HCT116 (cell line): ENCODE data around the gene SERTAD2. TPM values are rescaled to one million over a fixed set of nuclear protein-coding genes. Genes with fewer than 3 reads are reported as not detected.

Experiments
- ATAC-seq: fragments of 200-7000 bp; cut with Tn5 transposase; 2 replicates; pipeline ENCODE4 v1.9.1; 2020; ENCODE audit warnings: mild to moderate bottlenecking, moderate library complexity
- BruUV-seq: library from RNA; stranded (reverse); fragments of 400-500 nt; replicated peaks from 2 replicates; lab custom pipeline; 2021; lab: Mats Ljungman, UMichigan
- CTCF ChIA-PET: fragments of 300-600 bp; sonication (Branson Sonifier 250); formaldehyde crosslinking; loops from one replicate; lab custom pipeline; 2021; ENCODE audit warnings: antibody characterized with exemption; lab: Charles Lee
- POLR2A ChIA-PET: fragments of 300-600, 350-600 bp; sonication (Branson Sonifier 250); formaldehyde crosslinking; loops from one replicate; lab custom pipeline; 2021; ENCODE audit warnings: antibody characterized with exemption; lab: Charles Lee
- RAD21 ChIA-PET, 2 experiments: fragments of 300-600 bp; sonication (Branson Sonifier 250); formaldehyde crosslinking; loops; one replicate each; lab custom pipeline; 2023; ENCODE audit warnings: low total read pairs in 2 of 2; ENCODE audit not compliant: uncharacterized antibody in 2 of 2, unreplicated experiment in 2 of 2, low non-redundant PET in 1 of 2; lab: Charles Lee
- DNase-seq: peaks from one replicate; pipeline ENCODE4 v3.0.0-alpha.2; 2010; ENCODE audit warnings: low read depth, low spot score
- H2AFZ ChIP-seq: fragments of 200-600 bp; shearing (Covaris generic), sonication (generic); 2 replicates; pipeline ENCODE4 v1.6.1; 2017; ENCODE audit warnings: low read depth, mixed run types, mixed read lengths, antibody characterized with exemption, low read length; ENCODE audit not compliant: poor library complexity, severe bottlenecking
- H3K27ac ChIP-seq: 2 replicates; pipeline ENCODE4 v1.5.1; 2012; ENCODE audit warnings: low read depth, low read length
- H3K27me3 ChIP-seq: fragments of 200-600 bp; sonication (generic); 2 replicates; pipeline ENCODE4 v1.6.1; 2016; ENCODE audit warnings: mixed run types, low read length, mixed read lengths; ENCODE audit not compliant: insufficient read depth
- H3K36me3 ChIP-seq, 2 experiments: fragments of 200-500 bp in 1 of 2; fragments of 200-600 bp in 1 of 2; sonication (Bioruptor generic) in 1 of 2; sonication (generic) in 1 of 2; 2 replicates each; pipeline versions ENCODE4 v1.5.1 to v1.6.1; 2014 to 2016; ENCODE audit warnings: low read length in 2 of 2, inconsistent platforms in 1 of 2, mixed read lengths in 1 of 2, mixed run types in 1 of 2; ENCODE audit not compliant: insufficient read depth in 2 of 2, control insufficient read depth in 1 of 2
- H3K4me1 ChIP-seq, 2 experiments: fragments of 200-600 bp in 1 of 2; sonication (generic) in 1 of 2; 2 replicates each; pipeline versions ENCODE4 v1.5.1 to v1.6.1; 2012 to 2017; ENCODE audit warnings: low read length in 2 of 2, inconsistent platforms in 1 of 2, mild to moderate bottlenecking in 1 of 2, mixed read lengths in 1 of 2, mixed run types in 1 of 2, moderate library complexity in 1 of 2; ENCODE audit not compliant: insufficient read depth in 2 of 2, control insufficient read depth in 1 of 2
- H3K4me2 ChIP-seq: fragments of 200-600 bp; sonication (generic); 2 replicates; pipeline ENCODE4 v1.6.1; 2017; ENCODE audit warnings: mixed run types, low read length, mixed read lengths
- H3K4me3 ChIP-seq, 2 experiments: fragments of 200-600 bp in 1 of 2; sonication (generic) in 1 of 2; replicated peaks in 1 of 2; 2 replicates each; pipeline ENCODE4 v1.5.1; 2011 to 2016; ENCODE audit warnings: low read length in 2 of 2, control low read depth in 1 of 2, low read depth in 1 of 2, mild to moderate bottlenecking in 1 of 2, mixed read lengths in 1 of 2, mixed run types in 1 of 2
- H3K79me2 ChIP-seq: fragments of 200-600 bp; sonication (generic); 2 replicates; pipeline ENCODE4 v1.6.1; 2017; ENCODE audit warnings: mild to moderate bottlenecking, mixed run types, low read length, moderate library complexity, mixed read lengths; ENCODE audit not compliant: insufficient read depth
- H3K9ac ChIP-seq: fragments of 200-600 bp; sonication (generic); 2 replicates; pipeline ENCODE4 v1.6.1; 2016; ENCODE audit warnings: low read length, mixed read lengths
- H3K9me2 ChIP-seq: fragments of 200-600 bp; sonication (generic), shearing (Covaris generic); 2 replicates; pipeline ENCODE4 v1.6.1; 2017; ENCODE audit warnings: mixed run types, mild to moderate bottlenecking, moderate library complexity; ENCODE audit not compliant: insufficient read depth
- H3K9me3 ChIP-seq, 2 experiments: fragments of 200-500 bp in 1 of 2; fragments of 200-600 bp in 1 of 2; sonication (Bioruptor generic) in 1 of 2; sonication (generic) in 1 of 2; 2 replicates each; pipeline ENCODE4 v1.6.1; 2014 to 2017; ENCODE audit warnings: low read length in 2 of 2, mixed read lengths in 2 of 2, inconsistent platforms in 1 of 2, low read depth in 1 of 2, mild to moderate bottlenecking in 1 of 2, mixed run types in 1 of 2, moderate library complexity in 1 of 2; ENCODE audit not compliant: control insufficient read depth in 1 of 2, insufficient read depth in 1 of 2
- H4K20me1 ChIP-seq: fragments of 200-600 bp; sonication (generic), shearing (Covaris generic); 2 replicates; pipeline ENCODE4 v1.6.1; 2017; ENCODE audit warnings: mixed run types, mild to moderate bottlenecking, moderate library complexity; ENCODE audit not compliant: insufficient read depth
- ATF3 ChIP-seq: IDR thresholded peaks from 2 replicates; pipeline ENCODE4 v1.6.1; 2012
- CBX3 ChIP-seq: IDR thresholded peaks from 2 replicates; pipeline ENCODE4 v1.6.1; 2012; ENCODE audit warnings: low read depth
- CEBPB ChIP-seq: IDR thresholded peaks from 2 replicates; pipeline ENCODE4 v1.6.1; 2012; ENCODE audit warnings: low read depth
- EGR1 ChIP-seq: IDR thresholded peaks from 2 replicates; pipeline ENCODE4 v1.6.1; 2012; ENCODE audit warnings: low read depth
- ELF1 ChIP-seq: IDR thresholded peaks from 2 replicates; pipeline ENCODE4 v1.6.1; 2012; ENCODE audit warnings: low read depth, borderline replicate concordance
- EZH2 ChIP-seq: fragments of 200-600 bp; sonication (generic); IDR thresholded peaks from 2 replicates; pipeline ENCODE4 v1.6.1; 2017; ENCODE audit warnings: antibody characterized with exemption, mixed run types
- JUND ChIP-seq: IDR thresholded peaks from 2 replicates; pipeline ENCODE4 v1.6.1; 2012
- POLR2A ChIP-seq: IDR thresholded peaks from 2 replicates; pipeline ENCODE4 v1.7.0; 2011; ENCODE audit warnings: borderline replicate concordance; ENCODE audit not compliant: insufficient read depth, insufficient read length; ENCODE audit errors: extremely low read depth
- POLR2AphosphoS5 ChIP-seq: IDR thresholded peaks from 2 replicates; pipeline ENCODE4 v1.6.1; 2011; ENCODE audit warnings: mild to moderate bottlenecking, low read depth, low read length, moderate library complexity
- RAD21 ChIP-seq: IDR thresholded peaks from 2 replicates; pipeline ENCODE4 v1.6.1; 2012; ENCODE audit warnings: low read depth, mild to moderate bottlenecking
- TCF7L2 ChIP-seq: IDR thresholded peaks from 2 replicates; pipeline ENCODE4 v1.7.0; 2011; ENCODE audit warnings: borderline replicate concordance, inconsistent platforms; ENCODE audit not compliant: insufficient read depth, insufficient read length; ENCODE audit errors: extremely low read depth
- ZBTB33 ChIP-seq: IDR thresholded peaks from 2 replicates; pipeline ENCODE4 v1.6.1; 2011; ENCODE audit warnings: mild to moderate bottlenecking, low read length, moderate library complexity; ENCODE audit not compliant: insufficient replicate concordance; ENCODE audit errors: extremely low read depth
- intact Hi-C: fragments of 100-400 bp; cut with micrococcal nuclease; formaldehyde crosslinking; loops from 2 replicates; pipeline ENCODE4 v1.10.0; 2022
- total RNA-seq: library from RNA; stranded (reverse); gene quantifications from one replicate; pipeline ENCODE4 v1.2.1, GENCODE V29; 2021; ENCODE audit not compliant: unreplicated experiment
- TF ChIP-seq, protein P1 (sequence below), 3 experiments: fragments of 200-600 bp in 1 of 3; sonication (generic) in 1 of 3; IDR thresholded peaks in 2 of 3; conservative IDR thresholded peaks in 1 of 3; 2 replicates each; pipeline ENCODE4 v1.5.1; 2012 to 2017; ENCODE audit warnings: low read depth in 2 of 3, low read length in 2 of 3, antibody characterized with exemption in 1 of 3, borderline replicate concordance in 1 of 3, control low read depth in 1 of 3, mild to moderate bottlenecking in 1 of 3, mixed read lengths in 1 of 3, mixed run types in 1 of 3, moderate library complexity in 1 of 3; ENCODE audit not compliant: insufficient read depth in 1 of 3
- TF ChIP-seq, protein P2 (sequence below): IDR thresholded peaks from 2 replicates; pipeline ENCODE4 v1.6.1; 2012; ENCODE audit warnings: low read depth

The SERTAD2 gene
- total RNA-seq, 1 experiment from 2014 or later = 80.1 TPM

- Histone ChIP-seq H4K20me1 (peaks cover 34% of the 10 kb centered on the region), H3K4me2 (peak overlapping the region; percentile 86), H3K27ac (peak overlapping the region; percentile 42; the same call in 1 of the 2 replicates), H3K79me2 (peaks cover 94% of the 10 kb centered on the region), H2AFZ (no peak overlapping the region), H3K9ac (peak overlapping the region; percentile 95), H3K9me2 (no peaks in the 10 kb centered on the region), H3K4me3 (no peak overlapping the region; a peak in 2 of 4 replicates), H3K27me3 (no peaks in the 10 kb centered on the region), H3K36me3 (no peaks in the 10 kb centered on the region), H3K4me1 (peaks cover 71 to 83% of the 10 kb centered on the region in 2 experiments), H3K9me3 (no peaks in the 10 kb centered on the region)
- ChIA-PET RAD21 (no interaction called here), POLR2A (interaction anchor here (1.4 to 2.9 kb wide), 3 partner anchors 8 to 188 kb away, joined by 3 to 17 read pairs (median 4); no protein-coding TSS in a partner anchor), CTCF (interaction anchor here (0.9 to 1.2 kb wide), 2 partner anchors 101 to 182 kb away, joined by 3 to 4 read pairs; no protein-coding TSS in a partner anchor)
- DNase-seq (no peak), ATAC-seq (no peak)
- intact Hi-C loops = no loop called here
- BruUV-seq = no TSS peak
- no peak for TF ChIP-seq CEBPB
- TF ChIP-seq EGR1 = no peak
- TF ChIP-seq POLR2AphosphoS5 = no peak
- TF ChIP-seq TCF7L2 = no peak
- no peak for TF ChIP-seq ZBTB33
- no peak for TF ChIP-seq RAD21
- TF ChIP-seq, protein P1, sequence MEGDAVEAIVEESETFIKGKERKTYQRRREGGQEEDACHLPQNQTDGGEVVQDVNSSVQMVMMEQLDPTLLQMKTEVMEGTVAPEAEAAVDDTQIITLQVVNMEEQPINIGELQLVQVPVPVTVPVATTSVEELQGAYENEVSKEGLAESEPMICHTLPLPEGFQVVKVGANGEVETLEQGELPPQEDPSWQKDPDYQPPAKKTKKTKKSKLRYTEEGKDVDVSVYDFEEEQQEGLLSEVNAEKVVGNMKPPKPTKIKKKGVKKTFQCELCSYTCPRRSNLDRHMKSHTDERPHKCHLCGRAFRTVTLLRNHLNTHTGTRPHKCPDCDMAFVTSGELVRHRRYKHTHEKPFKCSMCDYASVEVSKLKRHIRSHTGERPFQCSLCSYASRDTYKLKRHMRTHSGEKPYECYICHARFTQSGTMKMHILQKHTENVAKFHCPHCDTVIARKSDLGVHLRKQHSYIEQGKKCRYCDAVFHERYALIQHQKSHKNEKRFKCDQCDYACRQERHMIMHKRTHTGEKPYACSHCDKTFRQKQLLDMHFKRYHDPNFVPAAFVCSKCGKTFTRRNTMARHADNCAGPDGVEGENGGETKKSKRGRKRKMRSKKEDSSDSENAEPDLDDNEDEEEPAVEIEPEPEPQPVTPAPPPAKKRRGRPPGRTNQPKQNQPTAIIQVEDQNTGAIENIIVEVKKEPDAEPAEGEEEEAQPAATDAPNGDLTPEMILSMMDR (IDR thresholded peaks at IDR 0.05 in 2 of 3, conservative IDR thresholded peaks at IDR 0.05 in 1 of 3; ENCODE audit: borderline replicate concordance in 1 of 3, insufficient read depth in 1 of 3, low read depth in 2 of 3, low read length in 2 of 3) = no peak
- TF ChIP-seq JUND = no peak
- TF ChIP-seq ELF1 = no peak
- no peak for TF ChIP-seq ATF3
- no peak for TF ChIP-seq CBX3
- TF ChIP-seq EZH2 = no peak
- TF ChIP-seq, protein P2, sequence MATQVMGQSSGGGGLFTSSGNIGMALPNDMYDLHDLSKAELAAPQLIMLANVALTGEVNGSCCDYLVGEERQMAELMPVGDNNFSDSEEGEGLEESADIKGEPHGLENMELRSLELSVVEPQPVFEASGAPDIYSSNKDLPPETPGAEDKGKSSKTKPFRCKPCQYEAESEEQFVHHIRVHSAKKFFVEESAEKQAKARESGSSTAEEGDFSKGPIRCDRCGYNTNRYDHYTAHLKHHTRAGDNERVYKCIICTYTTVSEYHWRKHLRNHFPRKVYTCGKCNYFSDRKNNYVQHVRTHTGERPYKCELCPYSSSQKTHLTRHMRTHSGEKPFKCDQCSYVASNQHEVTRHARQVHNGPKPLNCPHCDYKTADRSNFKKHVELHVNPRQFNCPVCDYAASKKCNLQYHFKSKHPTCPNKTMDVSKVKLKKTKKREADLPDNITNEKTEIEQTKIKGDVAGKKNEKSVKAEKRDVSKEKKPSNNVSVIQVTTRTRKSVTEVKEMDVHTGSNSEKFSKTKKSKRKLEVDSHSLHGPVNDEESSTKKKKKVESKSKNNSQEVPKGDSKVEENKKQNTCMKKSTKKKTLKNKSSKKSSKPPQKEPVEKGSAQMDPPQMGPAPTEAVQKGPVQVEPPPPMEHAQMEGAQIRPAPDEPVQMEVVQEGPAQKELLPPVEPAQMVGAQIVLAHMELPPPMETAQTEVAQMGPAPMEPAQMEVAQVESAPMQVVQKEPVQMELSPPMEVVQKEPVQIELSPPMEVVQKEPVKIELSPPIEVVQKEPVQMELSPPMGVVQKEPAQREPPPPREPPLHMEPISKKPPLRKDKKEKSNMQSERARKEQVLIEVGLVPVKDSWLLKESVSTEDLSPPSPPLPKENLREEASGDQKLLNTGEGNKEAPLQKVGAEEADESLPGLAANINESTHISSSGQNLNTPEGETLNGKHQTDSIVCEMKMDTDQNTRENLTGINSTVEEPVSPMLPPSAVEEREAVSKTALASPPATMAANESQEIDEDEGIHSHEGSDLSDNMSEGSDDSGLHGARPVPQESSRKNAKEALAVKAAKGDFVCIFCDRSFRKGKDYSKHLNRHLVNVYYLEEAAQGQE = no peak
- TF ChIP-seq POLR2A = no peak
Observed at GRCh38 chr2:64650296-64650695, 3.4 kb downstream of the SERTAD2 start.
